ENCODE measurements around the gene MTMR11. TPM values are rescaled to one million over a fixed set of nuclear protein-coding genes. Genes with fewer than 3 reads are reported as not detected.
A peak's percentile ranks its signal among the peaks of the same experiment; 100 is the strongest.

The MTMR11 gene
- total and polyA plus RNA-seq, 9 of the 15 experiments (the other 6 are each of a cell fraction or from before 2014, with no cell fraction given), result 0.09 to 1.6 (median 0.51) TPM

GRCh38 chr1:149886396-149887195, 50.1 kb downstream of the MTMR11 start (continued):
- TF ChIP-seq, protein P1, sequence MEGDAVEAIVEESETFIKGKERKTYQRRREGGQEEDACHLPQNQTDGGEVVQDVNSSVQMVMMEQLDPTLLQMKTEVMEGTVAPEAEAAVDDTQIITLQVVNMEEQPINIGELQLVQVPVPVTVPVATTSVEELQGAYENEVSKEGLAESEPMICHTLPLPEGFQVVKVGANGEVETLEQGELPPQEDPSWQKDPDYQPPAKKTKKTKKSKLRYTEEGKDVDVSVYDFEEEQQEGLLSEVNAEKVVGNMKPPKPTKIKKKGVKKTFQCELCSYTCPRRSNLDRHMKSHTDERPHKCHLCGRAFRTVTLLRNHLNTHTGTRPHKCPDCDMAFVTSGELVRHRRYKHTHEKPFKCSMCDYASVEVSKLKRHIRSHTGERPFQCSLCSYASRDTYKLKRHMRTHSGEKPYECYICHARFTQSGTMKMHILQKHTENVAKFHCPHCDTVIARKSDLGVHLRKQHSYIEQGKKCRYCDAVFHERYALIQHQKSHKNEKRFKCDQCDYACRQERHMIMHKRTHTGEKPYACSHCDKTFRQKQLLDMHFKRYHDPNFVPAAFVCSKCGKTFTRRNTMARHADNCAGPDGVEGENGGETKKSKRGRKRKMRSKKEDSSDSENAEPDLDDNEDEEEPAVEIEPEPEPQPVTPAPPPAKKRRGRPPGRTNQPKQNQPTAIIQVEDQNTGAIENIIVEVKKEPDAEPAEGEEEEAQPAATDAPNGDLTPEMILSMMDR (IDR thresholded peaks at IDR 0.05 in 2 of 3, conservative IDR thresholded peaks at IDR 0.05 in 1 of 3; ENCODE audit: insufficient read depth in 2 of 3, low read depth in 1 of 3, low read length in 3 of 3), result no peak
- peak; percentile 94 for TF ChIP-seq ZNF511 (CRISPR knock-in tag; IDR thresholded peaks at IDR 0.05)
- TF ChIP-seq RAD21 (CRISPR knock-in tag; conservative IDR thresholded peaks at IDR 0.05 in 1 of 2, IDR thresholded peaks at IDR 0.05 in 1 of 2), result peak in 1 of 2 experiments; percentile 25; a peak in 1 of 4 replicates
- TF ChIP-seq TBL1XR1 (IDR thresholded peaks at IDR 0.05; ENCODE audit: low read length in 2 of 2), result peak in 1 of 2 experiments; percentile 57
- no peak for TF ChIP-seq ZNF79 (CRISPR knock-in tag; IDR thresholded peaks at IDR 0.05; ENCODE audit: low read depth)
- TF ChIP-seq MAX (CRISPR knock-in tag; IDR thresholded peaks at IDR 0.05), result peak; percentile 68
- no peak for TF ChIP-seq ZNF239 (CRISPR knock-in tag; IDR thresholded peaks at IDR 0.05)
- TF ChIP-seq E2F5 (CRISPR knock-in tag; IDR thresholded peaks at IDR 0.05), result peak; percentile 71; the same call in 1 of the 2 replicates
- TF ChIP-seq XRCC4 (IDR thresholded peaks at IDR 0.05; ENCODE audit: extremely low read depth, insufficient read depth, insufficient read length), result no peak
- TF ChIP-seq, protein P2, sequence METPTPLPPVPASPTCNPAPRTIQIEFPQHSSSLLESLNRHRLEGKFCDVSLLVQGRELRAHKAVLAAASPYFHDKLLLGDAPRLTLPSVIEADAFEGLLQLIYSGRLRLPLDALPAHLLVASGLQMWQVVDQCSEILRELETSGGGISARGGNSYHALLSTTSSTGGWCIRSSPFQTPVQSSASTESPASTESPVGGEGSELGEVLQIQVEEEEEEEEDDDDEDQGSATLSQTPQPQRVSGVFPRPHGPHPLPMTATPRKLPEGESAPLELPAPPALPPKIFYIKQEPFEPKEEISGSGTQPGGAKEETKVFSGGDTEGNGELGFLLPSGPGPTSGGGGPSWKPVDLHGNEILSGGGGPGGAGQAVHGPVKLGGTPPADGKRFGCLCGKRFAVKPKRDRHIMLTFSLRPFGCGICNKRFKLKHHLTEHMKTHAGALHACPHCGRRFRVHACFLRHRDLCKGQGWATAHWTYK (CRISPR knock-in tag; IDR thresholded peaks at IDR 0.05), result peak; percentile 67; the same call in 1 of the 2 replicates
- TF ChIP-seq YY1 (IDR thresholded peaks at IDR 0.05; ENCODE audit: borderline replicate concordance in 1 of 3, control insufficient read depth in 1 of 3, extremely low read depth in 1 of 3, insufficient read depth in 3 of 3, insufficient read length in 1 of 3, insufficient replicate concordance in 2 of 3, low read depth in 1 of 3, low read length in 2 of 3), result peak in 2 of 3 experiments; percentile 74 to 81
- no peak for TF ChIP-seq ZNF668 (CRISPR knock-in tag; IDR thresholded peaks at IDR 0.05)
- TF ChIP-seq POLR2H (tag; IDR thresholded peaks at IDR 0.05; ENCODE audit: low read depth), result peak; percentile 99
- TF ChIP-seq CTBP1 (IDR thresholded peaks at IDR 0.05; ENCODE audit: borderline replicate concordance), result peak; percentile 31; the same call in 1 of the 2 replicates
- TF ChIP-seq ZEB2 (IDR thresholded peaks at IDR 0.05), result no peak; the same call in 1 of the 2 replicates
- TF ChIP-seq FOXJ2 (tag; IDR thresholded peaks at IDR 0.05), result no peak; the same call in 1 of the 2 replicates
- peak; percentile 89 for TF ChIP-seq FOS (IDR thresholded peaks at IDR 0.05; ENCODE audit: extremely low read depth, insufficient read length)
- peak; percentile 34; the same call in 1 of the 2 replicates for TF ChIP-seq BCOR (IDR thresholded peaks at IDR 0.05)
- no peak; the same call in 1 of the 2 replicates for TF ChIP-seq RHOXF2B (CRISPR knock-in tag; conservative IDR thresholded peaks at IDR 0.05)
- peak; percentile 92 for TF ChIP-seq PCBP1 (IDR thresholded peaks at IDR 0.05; ENCODE audit: low read depth, low read length, poor library complexity, severe bottlenecking)
- no peak for TF ChIP-seq HIVEP1 (CRISPR knock-in tag; IDR thresholded peaks at IDR 0.05)

Measured in K562 (cell line).